GM12878 (cell line): ENCODE results near the gene DTL. TPM values are rescaled to one million over a fixed set of nuclear protein-coding genes. Genes with fewer than 3 reads are reported as not detected.

ENCODE experiments used
- ATAC-seq: fragments of 200-7000 bp; cut with Tn5 transposase; 3 replicates; pipeline ENCODE4 v1.9.1; 2020; ENCODE audit warnings: mild to moderate bottlenecking, moderate library complexity
- BruUV-seq: library from RNA; stranded (reverse); fragments of 400-500 nt; replicated peaks from 2 replicates; lab custom pipeline; 2021; lab: Mats Ljungman, UMichigan
- CTCF ChIA-PET: fragments of 300-600 bp; sonication (Branson Sonifier 250); formaldehyde crosslinking; extraction: SDS; loops from one replicate; lab custom pipeline; 2021; ENCODE audit warnings: inconsistent platforms; lab: Yijun Ruan, JAX
- POLR2A ChIA-PET: fragments of 350-600 bp; formaldehyde crosslinking; extraction: SDS; loops from one replicate; lab custom pipeline; 2021; ENCODE audit warnings: inconsistent platforms; lab: Charles Lee
- RAD21 ChIA-PET: fragments of 300-600 bp; sonication (Branson Sonifier 250); formaldehyde crosslinking; loops from one replicate; lab custom pipeline; 2023; ENCODE audit warnings: antibody characterized with exemption; ENCODE audit not compliant: unreplicated experiment; lab: Charles Lee
- SMC1A ChIA-PET: fragments of 300-600 bp; sonication (Branson Sonifier 250); formaldehyde crosslinking; loops from one replicate; lab custom pipeline; 2023; ENCODE audit not compliant: unreplicated experiment, uncharacterized antibody; lab: Charles Lee
- DNase-seq: peaks from one replicate; pipeline ENCODE4 v3.0.0-alpha.2; 2011; ENCODE audit warnings: low read depth, low spot score
- FAIRE-seq: peaks from 3 replicates; lab custom pipeline; 2011; peaks lifted over from hg19 to GRCh38; lab: Jason Lieb, UNC
- H2AFZ ChIP-seq: 2 replicates; pipeline ENCODE4 v1.6.0; 2011; ENCODE audit warnings: low read depth, low read length, control low read depth; ENCODE audit not compliant: control insufficient read depth
- H3K27ac ChIP-seq: 2 replicates; pipeline ENCODE4 v1.5.1; 2011; ENCODE audit warnings: control low read depth; ENCODE audit not compliant: control insufficient read depth, insufficient read depth
- H3K27me3 ChIP-seq, 2 experiments: replicated peaks in 1 of 2; 2 replicates each; pipeline versions ENCODE4 v1.6.0 to v1.6.1; 2011; ENCODE audit warnings: low read length in 1 of 2; ENCODE audit not compliant: control insufficient read depth in 2 of 2, insufficient read depth in 2 of 2
- H3K36me3 ChIP-seq, 2 experiments: 2 replicates each; pipeline ENCODE4 v1.5.1; 2011; ENCODE audit warnings: low read length in 1 of 2; ENCODE audit not compliant: control insufficient read depth in 2 of 2, insufficient read depth in 2 of 2
- H3K4me1 ChIP-seq: 2 replicates; pipeline ENCODE4 v1.6.1; 2011; ENCODE audit warnings: mild to moderate bottlenecking, low read length, moderate library complexity, mixed read lengths; ENCODE audit not compliant: control insufficient read depth, insufficient read depth
- H3K4me2 ChIP-seq: 2 replicates; pipeline ENCODE4 v1.6.0; 2011; ENCODE audit warnings: control low read depth; ENCODE audit not compliant: control insufficient read depth, insufficient read depth
- H3K4me3 ChIP-seq: fragments of 200-600 bp; sonication (generic); 2 replicates; pipeline ENCODE4 v1.5.1; 2016
- H3K79me2 ChIP-seq: 2 replicates; pipeline ENCODE4 v1.6.0; 2011; ENCODE audit warnings: low read length; ENCODE audit not compliant: control insufficient read depth, insufficient read depth
- H3K9ac ChIP-seq: 2 replicates; pipeline ENCODE4 v1.8.0; 2011; ENCODE audit warnings: low read length, control low read depth, mixed read lengths; ENCODE audit not compliant: control insufficient read depth, insufficient read depth
- H3K9me3 ChIP-seq: replicated peaks from 3 replicates; pipeline ENCODE4 v1.5.1; 2011; ENCODE audit warnings: mild to moderate bottlenecking, low read length; ENCODE audit not compliant: control insufficient read depth, insufficient read depth
- H4K20me1 ChIP-seq: 2 replicates; pipeline ENCODE4 v1.6.0; 2011; ENCODE audit not compliant: control insufficient read depth, insufficient read depth
- CBFB ChIP-seq: IDR thresholded peaks from 2 replicates; pipeline ENCODE4 v1.6.1; 2016; ENCODE audit warnings: antibody characterized with exemption, low read depth
- FOXM1 ChIP-seq: IDR thresholded peaks from 2 replicates; pipeline ENCODE4 v1.6.1; 2012; ENCODE audit warnings: low read depth, mild to moderate bottlenecking, inconsistent platforms, low read length, moderate library complexity
- MEF2B ChIP-seq: fragments of 450-650 bp; IDR thresholded peaks from 2 replicates; pipeline ENCODE4 v1.6.1; 2018; ENCODE audit warnings: mild to moderate bottlenecking, moderate library complexity; ENCODE audit not compliant: partially characterized antibody, poor library complexity, severe bottlenecking
- SMARCA5 ChIP-seq: fragments of 450-650 bp; IDR thresholded peaks from 2 replicates; pipeline ENCODE4 v1.6.1; 2017; ENCODE audit warnings: mild to moderate bottlenecking
- ZBED1 ChIP-seq: IDR thresholded peaks from 2 replicates; pipeline ENCODE4 v1.6.1; 2016; ENCODE audit warnings: borderline replicate concordance
- WGBS: methylation state at CpG from one replicate; pipeline ENCODE4 v1.1.6; 2016; ENCODE audit warnings: low lambda C conversion rate; ENCODE audit not compliant: insufficient replicate concordance, insufficient coverage; ENCODE audit errors: missing lambda C conversion rate; 5-methylcytosine and 5-hydroxymethylcytosine counted together
- in situ Hi-C: fragments of 300-500 bp; cut with MboI; formaldehyde crosslinking; loops from 9 replicates; pipeline ENCODE4 v1.14.3; 2018; ENCODE audit warnings: mixed read lengths
- intact Hi-C: fragments of 100-400 bp; cut with micrococcal nuclease; formaldehyde crosslinking; loops from one replicate; pipeline ENCODE4 v1.14.2; 2022; ENCODE audit not compliant: unreplicated experiment
- polyA plus RNA-seq, 11 experiments: library from polyadenylated mRNA; depleted of rRNA in 4 of 11; unstranded in 6 of 11; stranded (reverse) in 5 of 11; fragments of >200 nt; fragmentation: Nextera tagmentation in 4 of 11; fragmentation: Illumina TruSeq in 1 of 11; extraction: Ambion mirVana in 4 of 11; extraction: Trizol in 1 of 11; gene quantifications; 1 replicate in 1 of 11; 2 replicates in 10 of 11; pipeline versions ENCODE4 v1.2.1 to v1.2.3, GENCODE V29; 2011 to 2016; ENCODE audit warnings: inconsistent platforms in 2 of 11, missing spikeins in 2 of 11, low read depth in 1 of 11
- total RNA-seq, 4 experiments: library from RNA; depleted of rRNA in 3 of 4; stranded (reverse); fragments of >200 nt in 3 of 4; fragmentation: Illumina TruSeq in 1 of 4; extraction: Trizol in 1 of 4; gene quantifications; 2 replicates each; pipeline versions ENCODE4 v1.2.1 to v1.2.3, GENCODE V29; 2013 to 2021
- TF ChIP-seq, protein P1 (sequence below): IDR thresholded peaks from 2 replicates; pipeline ENCODE4 v1.6.1; 2011; ENCODE audit warnings: low read depth, mild to moderate bottlenecking, low read length, moderate library complexity, borderline replicate concordance; ENCODE audit errors: extremely low read depth

DTL gene
- total and polyA plus RNA-seq, 10 of the 15 experiments (the other 5 are each of a cell fraction or from before 2014, with no cell fraction given) = 24.1 to 73.4 (median 52.2) TPM

DNA sequence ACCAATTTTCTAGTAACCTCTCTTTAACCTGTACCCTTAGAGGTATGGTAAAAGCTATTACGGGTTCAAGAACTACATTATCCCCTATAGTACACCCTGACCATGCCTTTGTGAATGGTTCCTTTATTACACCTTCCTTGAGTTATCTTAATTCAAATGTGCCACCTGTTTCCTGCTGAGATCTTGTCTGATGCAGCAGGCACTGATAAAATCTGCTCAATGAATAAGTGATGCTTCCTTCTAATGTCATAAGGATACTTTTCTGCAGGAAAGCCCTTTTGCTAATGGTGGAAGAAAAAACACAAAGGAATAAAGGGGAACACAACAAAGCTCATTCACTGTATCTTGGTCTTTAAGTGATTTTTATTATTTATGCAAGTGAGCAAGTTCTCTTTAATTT lies 26.0 kb upstream of the DTL start:
- in situ Hi-C loops (no loop called here), intact Hi-C loops (no loop called here)
- H4K20me1 ChIP-seq = no peaks in the 10 kb centered on the region
- POLR2A ChIA-PET = interaction anchor here (0.6 to 1.0 kb wide), 3 partner anchors 20 to 589 kb away, joined by 3 to 4 read pairs (median 3); no protein-coding TSS in a partner anchor
- ATAC-seq (no peak), DNase-seq (no peak), FAIRE-seq (no peak)
- no peak overlapping the region for H3K9ac ChIP-seq
- SMC1A ChIA-PET = interaction anchor here (0.6 to 2.3 kb wide), 15 partner anchors 9 to 432 kb away, joined by 3 to 16 read pairs (median 4); partner anchors contain the start of genes DTL and INTS7
- H3K36me3 ChIP-seq = peaks cover 4 to 23% of the 10 kb centered on the region in 2 experiments; a peak in 3 of 4 replicates
- no peak overlapping the region for H3K4me3 ChIP-seq
- H3K4me2 ChIP-seq = no peak overlapping the region
- H3K4me1 ChIP-seq = no peaks in the 10 kb centered on the region
- H3K9me3 ChIP-seq = no peaks in the 10 kb centered on the region
- TF ChIP-seq MEF2B (no peak), FOXM1 (no peak), CBFB (no peak), SMARCA5 (no peak), ZBED1 (no peak)
- TF ChIP-seq, protein P1, sequence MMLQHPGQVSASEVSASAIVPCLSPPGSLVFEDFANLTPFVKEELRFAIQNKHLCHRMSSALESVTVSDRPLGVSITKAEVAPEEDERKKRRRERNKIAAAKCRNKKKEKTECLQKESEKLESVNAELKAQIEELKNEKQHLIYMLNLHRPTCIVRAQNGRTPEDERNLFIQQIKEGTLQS = no peak
- no peaks in the 10 kb centered on the region for H3K79me2 ChIP-seq
- no TSS peak for BruUV-seq
- CTCF ChIA-PET = interaction anchor here (0.8 to 2.2 kb wide), 15 partner anchors 9 to 446 kb away, joined by 3 to 19 read pairs (median 6); partner anchors contain the start of genes DTL and INTS7
- 96% methylated on average over 1 of the region's 1 CpG for WGBS
- no peaks in the 10 kb centered on the region for H3K27me3 ChIP-seq
- H3K27ac ChIP-seq = no peak overlapping the region
- RAD21 ChIA-PET = interaction anchor here (1.2 to 2.1 kb wide), 6 partner anchors 25 to 446 kb away, joined by 4 to 10 read pairs (median 6); partner anchors contain the start of genes DTL and INTS7
- H2AFZ ChIP-seq = no peak overlapping the region
